ENCODE results near the gene CDK5RAP2. TPM values are rescaled to one million over a fixed set of nuclear protein-coding genes. Genes with fewer than 3 reads are reported as not detected.

The CDK5RAP2 gene
- polyA plus RNA-seq, 4 donors = 15.7 to 49.3 (median 18.9) TPM

- Histone ChIP-seq H3K27me3 (ENCODE audit: control insufficient read depth in 3 of 3, insufficient read depth in 3 of 3, low read length in 3 of 3) (no peaks in the 10 kb centered on the region), H3K27ac (ENCODE audit: low read depth in 1 of 3, low read length in 2 of 3) (no peak overlapping the region), H3K4me3 (ENCODE audit: low read depth in 1 of 3, low read length in 3 of 3) (no peak overlapping the region), H3K9me3 (ENCODE audit: control insufficient read depth in 2 of 2, insufficient read depth in 1 of 2, low read depth in 1 of 2, low read length in 1 of 2) (peaks cover 0 to 18% of the 10 kb centered on the region in 2 donors), H3K36me3 (ENCODE audit: control insufficient read depth in 3 of 3, insufficient read depth in 2 of 3, low read depth in 1 of 3, low read length in 3 of 3) (no peaks in the 10 kb centered on the region), H3K4me1 (ENCODE audit: control insufficient read depth in 3 of 3, insufficient read depth in 2 of 3, low read depth in 1 of 3, low read length in 2 of 3) (no peaks in the 10 kb centered on the region)
- FAIRE-seq (no peak), DNase-seq (no peak)
- 91 to 100% (median 98%) methylated on average over 7 of the region's 7 CpGs for WGBS, 3 donors
These were observed 203.9 kb downstream of the CDK5RAP2 start for GRCh38 chr9:120376101-120376500.

- Histone ChIP-seq H3K9me3 (ENCODE audit: control insufficient read depth in 2 of 2, insufficient read depth in 1 of 2, low read depth in 1 of 2, low read length in 1 of 2) (peaks cover 0 to 18% of the 10 kb centered on the region in 2 donors), H3K4me3 (ENCODE audit: low read depth in 1 of 3, low read length in 3 of 3) (no peak overlapping the region), H3K27ac (ENCODE audit: low read depth in 1 of 3, low read length in 2 of 3) (no peak overlapping the region), H3K4me1 (ENCODE audit: control insufficient read depth in 3 of 3, insufficient read depth in 2 of 3, low read depth in 1 of 3, low read length in 2 of 3) (no peaks in the 10 kb centered on the region), H3K36me3 (ENCODE audit: control insufficient read depth in 3 of 3, insufficient read depth in 2 of 3, low read depth in 1 of 3, low read length in 3 of 3) (no peaks in the 10 kb centered on the region), H3K27me3 (ENCODE audit: control insufficient read depth in 3 of 3, insufficient read depth in 3 of 3, low read length in 3 of 3) (no peaks in the 10 kb centered on the region)
- FAIRE-seq (no peak), DNase-seq (no peak)
- WGBS, 3 donors = 90 to 95% (median 92%) methylated on average over 4 of the region's 4 CpGs
These were observed 204.7 kb downstream of the CDK5RAP2 start for GRCh38 chr9:120375316-120375715.

- no peaks in the 10 kb centered on the region for H3K4me1 ChIP-seq (ENCODE audit: control insufficient read depth in 3 of 3, insufficient read depth in 2 of 3, low read depth in 1 of 3, low read length in 2 of 3)
- 89 to 92% (median 89%) methylated on average over 14 of the region's 14 CpGs for WGBS, 3 donors
- H3K9me3 ChIP-seq (ENCODE audit: control insufficient read depth in 2 of 2, insufficient read depth in 1 of 2, low read depth in 1 of 2, low read length in 1 of 2) = peaks cover 0 to 15% of the 10 kb centered on the region in 2 donors
- H3K36me3 ChIP-seq (ENCODE audit: control insufficient read depth in 3 of 3, insufficient read depth in 2 of 3, low read depth in 1 of 3, low read length in 3 of 3) = no peaks in the 10 kb centered on the region
- FAIRE-seq = no peak
- H3K27ac ChIP-seq (ENCODE audit: low read depth in 1 of 3, low read length in 2 of 3) = no peak overlapping the region
- no peaks in the 10 kb centered on the region for H3K27me3 ChIP-seq (ENCODE audit: control insufficient read depth in 3 of 3, insufficient read depth in 3 of 3, low read length in 3 of 3)
- H3K4me3 ChIP-seq (ENCODE audit: low read depth in 1 of 3, low read length in 3 of 3) = no peak overlapping the region
- no peak for DNase-seq
These were observed 205.2 kb downstream of the CDK5RAP2 start for GRCh38 chr9:120374817-120375216.

- Histone ChIP-seq H3K4me3 (ENCODE audit: low read depth in 1 of 3, low read length in 3 of 3) (no peak overlapping the region), H3K4me1 (ENCODE audit: control insufficient read depth in 3 of 3, insufficient read depth in 2 of 3, low read depth in 1 of 3, low read length in 2 of 3) (no peaks in the 10 kb centered on the region), H3K9me3 (ENCODE audit: control insufficient read depth in 2 of 2, insufficient read depth in 1 of 2, low read depth in 1 of 2, low read length in 1 of 2) (peaks cover 0 to 9% of the 10 kb centered on the region in 2 donors), H3K27ac (ENCODE audit: low read depth in 1 of 3, low read length in 2 of 3) (no peak overlapping the region), H3K27me3 (ENCODE audit: control insufficient read depth in 3 of 3, insufficient read depth in 3 of 3, low read length in 3 of 3) (no peaks in the 10 kb centered on the region), H3K36me3 (ENCODE audit: control insufficient read depth in 3 of 3, insufficient read depth in 2 of 3, low read depth in 1 of 3, low read length in 3 of 3) (no peaks in the 10 kb centered on the region)
- WGBS, 3 donors = 87 to 100% (median 100%) methylated on average over 1 of the region's 1 CpG
- no peak for DNase-seq
- FAIRE-seq = no peak
These were observed 205.7 kb downstream of the CDK5RAP2 start for GRCh38 chr9:120374239-120374638.

- no peaks in the 10 kb centered on the region for H3K36me3 ChIP-seq (ENCODE audit: control insufficient read depth in 3 of 3, insufficient read depth in 2 of 3, low read depth in 1 of 3, low read length in 3 of 3)
- H3K9me3 ChIP-seq (ENCODE audit: control insufficient read depth in 2 of 2, insufficient read depth in 1 of 2, low read depth in 1 of 2, low read length in 1 of 2) = peaks cover 0 to 2% of the 10 kb centered on the region in 2 donors
- no peak for FAIRE-seq
- H3K4me1 ChIP-seq (ENCODE audit: control insufficient read depth in 3 of 3, insufficient read depth in 2 of 3, low read depth in 1 of 3, low read length in 2 of 3) = no peaks in the 10 kb centered on the region
- H3K27me3 ChIP-seq (ENCODE audit: control insufficient read depth in 3 of 3, insufficient read depth in 3 of 3, low read length in 3 of 3) = no peaks in the 10 kb centered on the region
- 64 to 72% (median 69%) methylated on average over 2 of the region's 2 CpGs for WGBS, 3 donors
- no peak overlapping the region for H3K27ac ChIP-seq (ENCODE audit: low read depth in 1 of 3, low read length in 2 of 3)
- DNase-seq = no peak
- H3K4me3 ChIP-seq (ENCODE audit: low read depth in 1 of 3, low read length in 3 of 3) = no peak overlapping the region
These were observed 207.9 kb downstream of the CDK5RAP2 start for GRCh38 chr9:120372040-120372439.

- DNase-seq (no peak), FAIRE-seq (no peak)
- H3K27ac ChIP-seq (ENCODE audit: low read depth in 1 of 3, low read length in 2 of 3) = no peak overlapping the region
- WGBS, 3 donors = 59 to 60% (median 60%) methylated on average over 3 of the region's 3 CpGs
- no peak overlapping the region for H3K4me3 ChIP-seq (ENCODE audit: low read depth in 1 of 3, low read length in 3 of 3)
- no peaks in the 10 kb centered on the region for H3K36me3 ChIP-seq (ENCODE audit: control insufficient read depth in 3 of 3, insufficient read depth in 2 of 3, low read depth in 1 of 3, low read length in 3 of 3)
- peaks cover 0 to 2% of the 10 kb centered on the region in 2 donors for H3K9me3 ChIP-seq (ENCODE audit: control insufficient read depth in 2 of 2, insufficient read depth in 1 of 2, low read depth in 1 of 2, low read length in 1 of 2)
- no peaks in the 10 kb centered on the region for H3K27me3 ChIP-seq (ENCODE audit: control insufficient read depth in 3 of 3, insufficient read depth in 3 of 3, low read length in 3 of 3)
- H3K4me1 ChIP-seq (ENCODE audit: control insufficient read depth in 3 of 3, insufficient read depth in 2 of 3, low read depth in 1 of 3, low read length in 2 of 3) = no peaks in the 10 kb centered on the region
These were observed 210.3 kb downstream of the CDK5RAP2 start for GRCh38 chr9:120369608-120370220.

- Histone ChIP-seq H3K4me3 (ENCODE audit: low read depth in 1 of 3, low read length in 3 of 3) (no peak overlapping the region), H3K4me1 (ENCODE audit: control insufficient read depth in 3 of 3, insufficient read depth in 2 of 3, low read depth in 1 of 3, low read length in 2 of 3) (no peaks in the 10 kb centered on the region), H3K9me3 (ENCODE audit: control insufficient read depth in 2 of 2, insufficient read depth in 1 of 2, low read depth in 1 of 2, low read length in 1 of 2) (peaks cover 0 to 2% of the 10 kb centered on the region in 2 donors), H3K36me3 (ENCODE audit: control insufficient read depth in 3 of 3, insufficient read depth in 2 of 3, low read depth in 1 of 3, low read length in 3 of 3) (no peaks in the 10 kb centered on the region), H3K27me3 (ENCODE audit: control insufficient read depth in 3 of 3, insufficient read depth in 3 of 3, low read length in 3 of 3) (no peaks in the 10 kb centered on the region), H3K27ac (ENCODE audit: low read depth in 1 of 3, low read length in 2 of 3) (no peak overlapping the region)
- DNase-seq = no peak
- FAIRE-seq = no peak
- 88 to 98% (median 95%) methylated on average over 1 of the region's 1 CpG for WGBS, 3 donors
These were observed 211.2 kb downstream of the CDK5RAP2 start for GRCh38 chr9:120368799-120369198.

GRCh38 chr9:120366644-120367019 lies 213.3 kb downstream of the CDK5RAP2 start:
- no peak for FAIRE-seq
- H3K27ac ChIP-seq (ENCODE audit: low read depth in 1 of 3, low read length in 2 of 3) = no peak overlapping the region

GRCh38 chr9:120365386-120365785 lies 214.6 kb downstream of the CDK5RAP2 start:
- WGBS, 3 donors = 55 to 77% (median 72%) methylated on average over 1 of the region's 1 CpG
- Histone ChIP-seq H3K4me3 (ENCODE audit: low read depth in 1 of 3, low read length in 3 of 3) (no peak overlapping the region), H3K27ac (ENCODE audit: low read depth in 1 of 3, low read length in 2 of 3) (no peak overlapping the region), H3K9me3 (ENCODE audit: control insufficient read depth in 2 of 2, insufficient read depth in 1 of 2, low read depth in 1 of 2, low read length in 1 of 2) (peaks cover 0 to 2% of the 10 kb centered on the region in 2 donors), H3K36me3 (ENCODE audit: control insufficient read depth in 3 of 3, insufficient read depth in 2 of 3, low read depth in 1 of 3, low read length in 3 of 3) (no peaks in the 10 kb centered on the region), H3K27me3 (ENCODE audit: control insufficient read depth in 3 of 3, insufficient read depth in 3 of 3, low read length in 3 of 3) (no peaks in the 10 kb centered on the region), H3K4me1 (ENCODE audit: control insufficient read depth in 3 of 3, insufficient read depth in 2 of 3, low read depth in 1 of 3, low read length in 2 of 3) (no peaks in the 10 kb centered on the region)
- DNase-seq = no peak
- no peak for FAIRE-seq

More at GRCh38 chr9:120366644-120367019, 213.3 kb downstream of the CDK5RAP2 start:
- H3K36me3 ChIP-seq (ENCODE audit: control insufficient read depth in 3 of 3, insufficient read depth in 2 of 3, low read depth in 1 of 3, low read length in 3 of 3) = no peaks in the 10 kb centered on the region
- H3K4me3 ChIP-seq (ENCODE audit: low read depth in 1 of 3, low read length in 3 of 3) = no peak overlapping the region
- 48 to 68% (median 56%) methylated on average over 4 of the region's 4 CpGs for WGBS, 3 donors
- H3K27me3 ChIP-seq (ENCODE audit: control insufficient read depth in 3 of 3, insufficient read depth in 3 of 3, low read length in 3 of 3) = no peaks in the 10 kb centered on the region
- DNase-seq = no peak
- H3K9me3 ChIP-seq (ENCODE audit: control insufficient read depth in 2 of 2, insufficient read depth in 1 of 2, low read depth in 1 of 2, low read length in 1 of 2) = peaks cover 0 to 2% of the 10 kb centered on the region in 2 donors
- H3K4me1 ChIP-seq (ENCODE audit: control insufficient read depth in 3 of 3, insufficient read depth in 2 of 3, low read depth in 1 of 3, low read length in 2 of 3) = no peaks in the 10 kb centered on the region
